ENCODE results near the gene IP6K1. TPM values are rescaled to one million over a fixed set of nuclear protein-coding genes. Genes with fewer than 3 reads are reported as not detected.

IP6K1 gene
- total and polyA plus RNA-seq, 10 of the 15 experiments (the other 5 are each of a cell fraction or from before 2014, with no cell fraction given) = 1.3 to 30.6 (median 18.2) TPM

- TF ChIP-seq, protein P1, sequence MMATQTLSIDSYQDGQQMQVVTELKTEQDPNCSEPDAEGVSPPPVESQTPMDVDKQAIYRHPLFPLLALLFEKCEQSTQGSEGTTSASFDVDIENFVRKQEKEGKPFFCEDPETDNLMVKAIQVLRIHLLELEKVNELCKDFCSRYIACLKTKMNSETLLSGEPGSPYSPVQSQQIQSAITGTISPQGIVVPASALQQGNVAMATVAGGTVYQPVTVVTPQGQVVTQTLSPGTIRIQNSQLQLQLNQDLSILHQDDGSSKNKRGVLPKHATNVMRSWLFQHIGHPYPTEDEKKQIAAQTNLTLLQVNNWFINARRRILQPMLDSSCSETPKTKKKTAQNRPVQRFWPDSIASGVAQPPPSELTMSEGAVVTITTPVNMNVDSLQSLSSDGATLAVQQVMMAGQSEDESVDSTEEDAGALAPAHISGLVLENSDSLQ (IDR thresholded peaks at IDR 0.05) = peak; percentile 81
- TF ChIP-seq ZBTB33 (IDR thresholded peaks at IDR 0.05) (no peak), PAX5 (IDR thresholded peaks at IDR 0.05; ENCODE audit: borderline replicate concordance, low read depth, low read length) (0 out of 2 replicates have a peak, but pooled peaks have one; percentile 12), BHLHE40 (IDR thresholded peaks at IDR 0.05; ENCODE audit: borderline replicate concordance in 1 of 2, low read depth in 2 of 2, low read length in 1 of 2) (peak; percentile 10 to 38; a peak in 1 of 4 replicates), RBBP5 (conservative IDR thresholded peaks at IDR 0.05) (no peak), WRNIP1 (IDR thresholded peaks at IDR 0.05; ENCODE audit: borderline replicate concordance, low read depth, low read length) (no peak), MXI1 (IDR thresholded peaks at IDR 0.05; ENCODE audit: low read depth, low read length) (0 out of 2 replicates have a peak, but pooled peaks have one; percentile 27), ZNF592 (IDR thresholded peaks at IDR 0.05) (no peak), JUND (IDR thresholded peaks at IDR 0.05; ENCODE audit: low read depth, low read length) (no peak), ZBED1 (IDR thresholded peaks at IDR 0.05; ENCODE audit: borderline replicate concordance) (no peak), SP1 (IDR thresholded peaks at IDR 0.05; ENCODE audit: low read depth, low read length) (no peak), RAD51 (IDR thresholded peaks at IDR 0.05) (peak; percentile 94), SPI1 (IDR thresholded peaks at IDR 0.05; ENCODE audit: borderline replicate concordance, insufficient read depth, low read depth, low read length) (no peak), IKZF1 (conservative IDR thresholded peaks at IDR 0.05) (no peak), TARDBP (IDR thresholded peaks at IDR 0.05; ENCODE audit: borderline replicate concordance) (no peak), SUPT20H (IDR thresholded peaks at IDR 0.05; ENCODE audit: borderline replicate concordance, control insufficient read depth, low read depth, low read length) (no peak)
- TF ChIP-seq, protein P2, sequence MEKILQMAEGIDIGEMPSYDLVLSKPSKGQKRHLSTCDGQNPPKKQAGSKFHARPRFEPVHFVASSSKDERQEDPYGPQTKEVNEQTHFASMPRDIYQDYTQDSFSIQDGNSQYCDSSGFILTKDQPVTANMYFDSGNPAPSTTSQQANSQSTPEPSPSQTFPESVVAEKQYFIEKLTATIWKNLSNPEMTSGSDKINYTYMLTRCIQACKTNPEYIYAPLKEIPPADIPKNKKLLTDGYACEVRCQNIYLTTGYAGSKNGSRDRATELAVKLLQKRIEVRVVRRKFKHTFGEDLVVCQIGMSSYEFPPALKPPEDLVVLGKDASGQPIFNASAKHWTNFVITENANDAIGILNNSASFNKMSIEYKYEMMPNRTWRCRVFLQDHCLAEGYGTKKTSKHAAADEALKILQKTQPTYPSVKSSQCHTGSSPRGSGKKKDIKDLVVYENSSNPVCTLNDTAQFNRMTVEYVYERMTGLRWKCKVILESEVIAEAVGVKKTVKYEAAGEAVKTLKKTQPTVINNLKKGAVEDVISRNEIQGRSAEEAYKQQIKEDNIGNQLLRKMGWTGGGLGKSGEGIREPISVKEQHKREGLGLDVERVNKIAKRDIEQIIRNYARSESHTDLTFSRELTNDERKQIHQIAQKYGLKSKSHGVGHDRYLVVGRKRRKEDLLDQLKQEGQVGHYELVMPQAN (conservative IDR thresholded peaks at IDR 0.05) = no peak
- TF ChIP-seq, protein P3, sequence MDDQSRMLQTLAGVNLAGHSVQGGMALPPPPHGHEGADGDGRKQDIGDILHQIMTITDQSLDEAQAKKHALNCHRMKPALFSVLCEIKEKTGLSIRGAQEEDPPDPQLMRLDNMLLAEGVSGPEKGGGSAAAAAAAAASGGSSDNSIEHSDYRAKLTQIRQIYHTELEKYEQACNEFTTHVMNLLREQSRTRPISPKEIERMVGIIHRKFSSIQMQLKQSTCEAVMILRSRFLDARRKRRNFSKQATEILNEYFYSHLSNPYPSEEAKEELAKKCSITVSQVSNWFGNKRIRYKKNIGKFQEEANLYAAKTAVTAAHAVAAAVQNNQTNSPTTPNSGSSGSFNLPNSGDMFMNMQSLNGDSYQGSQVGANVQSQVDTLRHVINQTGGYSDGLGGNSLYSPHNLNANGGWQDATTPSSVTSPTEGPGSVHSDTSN (IDR thresholded peaks at IDR 0.05; ENCODE audit: insufficient replicate concordance, low read depth, low read length) = peak; percentile 52
- TF ChIP-seq, protein P4, sequence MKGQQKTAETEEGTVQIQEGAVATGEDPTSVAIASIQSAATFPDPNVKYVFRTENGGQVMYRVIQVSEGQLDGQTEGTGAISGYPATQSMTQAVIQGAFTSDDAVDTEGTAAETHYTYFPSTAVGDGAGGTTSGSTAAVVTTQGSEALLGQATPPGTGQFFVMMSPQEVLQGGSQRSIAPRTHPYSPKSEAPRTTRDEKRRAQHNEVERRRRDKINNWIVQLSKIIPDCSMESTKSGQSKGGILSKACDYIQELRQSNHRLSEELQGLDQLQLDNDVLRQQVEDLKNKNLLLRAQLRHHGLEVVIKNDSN (IDR thresholded peaks at IDR 0.05; ENCODE audit: borderline replicate concordance, extremely low read length, insufficient read depth, low read depth, low read length) = peak; percentile 91
These were observed 63.1 kb downstream of the IP6K1 start (continued) for GRCh38 chr3:49723296-49723627.
